Tibial nerve (tissue), 4 donors: ENCODE results near the gene ADGRB3.

Source experiments
- CTCF ChIP-seq, 5 experiments: fragments of 200-600 bp in 3 of 5; fragments of 450-650 bp in 2 of 5; sonication (generic) in 3 of 5; IDR thresholded peaks; one replicate each; pipeline ENCODE4 v1.5.1; 2016 to 2019; ENCODE audit warnings: antibody characterized with exemption in 5 of 5, mild to moderate bottlenecking in 3 of 5, moderate library complexity in 2 of 5
- EP300 ChIP-seq, 2 donors: sonication (generic); formaldehyde crosslinking; IDR thresholded peaks; one replicate each; pipeline ENCODE4 v1.6.1; 2017; ENCODE audit warnings: antibody characterized with exemption in 2 of 2, mild to moderate bottlenecking in 1 of 2
- POLR2A ChIP-seq, 2 donors: fragments of 450-650 bp; IDR thresholded peaks; one replicate each; pipeline ENCODE4 v1.6.1; 2017; ENCODE audit warnings: antibody characterized with exemption in 2 of 2, mild to moderate bottlenecking in 2 of 2, moderate library complexity in 2 of 2

- TF ChIP-seq POLR2A (IDR thresholded peaks at IDR 0.05) (no peak), EP300 (IDR thresholded peaks at IDR 0.05) (no peak), CTCF (IDR thresholded peaks at IDR 0.05) (no peak)
These were observed 581.0 kb downstream of the ADGRB3 start for GRCh38 chr6:69216127-69216526.
